GM18873 (cell line): ENCODE measurements around the gene RNF212.

Experiments
- ATAC-seq: cut with Tn5 transposase; IDR thresholded peaks from one replicate; pipeline ENCODE4 v1.9.1; 2021; ENCODE audit warnings: mild to moderate bottlenecking, moderate library complexity, moderate number of reproducible peaks; ENCODE audit not compliant: unreplicated experiment, low FRiP score

Gene RNF212

DNA sequence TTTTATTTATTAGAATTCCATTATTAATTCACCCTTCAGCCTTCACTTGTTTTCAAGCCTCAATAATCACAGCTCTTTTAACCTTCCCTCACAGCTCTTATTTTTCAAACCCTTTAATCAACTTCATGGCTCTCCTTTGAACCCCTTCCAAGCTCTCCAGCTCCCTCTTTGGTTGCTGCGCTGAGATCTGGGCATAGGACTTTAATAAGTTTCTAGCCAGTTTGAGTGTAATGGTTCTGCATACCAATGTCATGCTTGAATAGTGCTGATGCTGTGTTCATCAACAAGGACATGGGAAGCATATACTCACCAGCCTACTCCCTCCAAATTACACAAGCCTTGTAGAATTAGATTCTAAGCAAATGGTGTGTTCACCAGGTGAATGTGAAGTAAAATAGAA, 3.5 kb upstream of the RNF212 start:
- ATAC-seq = no peak

DNA sequence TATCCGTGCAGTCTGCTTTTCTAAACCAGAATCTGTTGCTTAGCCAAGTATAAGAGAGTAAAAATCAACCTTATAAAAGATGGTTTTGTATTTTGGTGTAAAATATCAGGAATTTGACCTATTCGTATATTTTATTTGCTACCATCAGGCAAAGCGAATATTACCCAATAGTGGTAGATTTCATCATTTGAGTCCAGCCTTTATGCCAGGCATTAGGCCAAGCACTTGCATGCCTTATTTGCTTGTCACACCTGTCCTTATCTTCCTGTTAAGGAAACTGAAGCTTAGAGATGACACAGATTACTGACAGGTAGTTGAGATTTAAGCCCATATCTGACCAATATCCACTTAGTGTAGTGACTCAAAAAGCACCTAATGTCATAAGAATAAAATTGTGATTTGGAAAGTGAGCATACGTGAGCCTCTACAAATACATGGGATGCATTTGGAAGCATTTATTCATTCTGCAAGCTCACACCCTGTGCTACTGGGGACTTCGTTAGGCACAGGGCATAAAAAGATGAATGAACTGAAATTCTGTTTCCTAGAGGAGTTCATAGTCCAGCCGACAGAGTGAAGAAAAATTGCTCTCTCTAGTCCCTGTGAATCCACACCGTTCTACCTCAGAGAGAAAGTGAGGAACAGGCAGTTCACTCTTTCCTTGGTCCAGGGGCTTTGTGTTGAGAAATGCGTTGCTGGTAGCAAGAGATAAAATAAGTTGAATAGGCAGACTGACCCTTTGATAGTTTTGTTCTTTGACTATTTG, 2.3 kb upstream of the RNF212 start:
- ATAC-seq = no peak

DNA sequence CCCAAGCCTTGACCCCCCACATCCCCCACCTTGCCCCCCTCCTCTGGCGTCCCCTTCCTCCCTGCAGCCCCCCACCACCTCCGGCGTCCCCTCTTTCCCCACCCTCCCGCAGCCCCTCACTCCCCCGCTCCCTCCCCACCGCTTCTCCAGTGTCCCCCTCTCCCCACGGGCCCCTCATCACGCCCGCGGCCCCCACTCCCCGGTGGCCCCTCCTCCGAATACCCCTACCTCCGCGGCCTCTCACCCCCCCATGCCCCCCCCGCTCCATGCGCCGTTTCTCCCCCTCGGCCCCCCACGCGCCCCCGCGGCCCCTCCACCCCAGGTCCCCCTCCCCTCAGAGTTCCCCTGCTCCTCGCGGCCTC, 562 bp downstream of the RNF212 start:
- ATAC-seq = no peak

DNA sequence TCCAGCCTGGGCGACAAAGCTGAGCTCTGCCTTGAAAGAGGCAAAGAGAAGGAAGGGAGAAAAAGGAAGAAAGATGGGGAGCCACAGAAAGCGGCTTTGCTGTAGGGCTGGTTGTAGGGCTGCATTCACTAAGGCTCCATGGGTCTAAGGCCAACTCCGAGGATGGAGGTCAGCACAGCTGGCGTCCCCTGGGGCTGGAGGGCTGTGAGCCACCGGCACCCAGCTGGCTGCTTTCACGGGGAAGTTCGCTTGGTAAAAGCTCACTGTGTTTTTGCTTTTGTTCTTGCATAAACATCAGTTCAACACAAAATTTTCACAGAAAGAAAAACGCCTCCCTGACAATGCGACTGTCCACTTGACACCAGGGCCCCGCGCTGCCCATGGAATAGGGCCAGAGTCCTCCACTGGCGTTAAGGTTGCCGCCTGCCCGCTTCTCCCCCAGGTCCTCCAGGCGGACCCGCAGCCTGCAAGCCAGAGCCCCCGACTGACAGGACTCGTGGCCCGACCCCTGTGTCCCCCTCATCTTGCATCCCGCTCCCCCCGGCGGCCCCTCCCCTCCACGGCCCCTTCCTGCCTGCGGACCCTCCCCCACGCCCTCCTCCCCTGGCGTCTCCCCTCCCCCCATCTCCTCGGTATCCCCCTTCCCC, 1.1 kb downstream of the RNF212 start:
- no peak for ATAC-seq

DNA sequence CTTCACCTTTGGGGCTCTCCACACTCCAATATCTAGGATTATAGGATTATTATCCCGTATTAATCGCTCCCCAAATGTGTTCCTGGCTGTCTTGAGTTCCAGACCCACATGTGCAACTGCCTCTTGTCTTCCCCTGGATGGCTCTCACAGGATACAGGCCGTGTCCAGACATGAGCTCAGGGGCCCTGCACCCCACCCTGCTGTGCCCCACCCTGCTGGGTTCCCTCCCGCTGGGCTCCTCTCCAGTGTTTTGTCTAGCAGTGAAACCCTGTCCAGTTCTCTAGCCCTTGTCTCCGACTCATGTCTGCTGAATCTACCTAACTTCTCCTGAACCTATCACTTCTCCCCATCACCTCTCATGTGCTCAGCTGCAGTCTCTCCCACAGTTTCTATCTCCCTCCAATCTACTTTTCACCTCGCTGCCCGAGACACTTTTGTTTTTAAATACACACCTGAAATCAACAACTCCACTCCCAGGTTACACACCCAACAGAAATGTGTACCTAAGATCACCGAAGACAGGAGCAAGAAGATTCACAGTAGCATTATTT, 2.0 kb downstream of the RNF212 start:
- no peak for ATAC-seq

DNA sequence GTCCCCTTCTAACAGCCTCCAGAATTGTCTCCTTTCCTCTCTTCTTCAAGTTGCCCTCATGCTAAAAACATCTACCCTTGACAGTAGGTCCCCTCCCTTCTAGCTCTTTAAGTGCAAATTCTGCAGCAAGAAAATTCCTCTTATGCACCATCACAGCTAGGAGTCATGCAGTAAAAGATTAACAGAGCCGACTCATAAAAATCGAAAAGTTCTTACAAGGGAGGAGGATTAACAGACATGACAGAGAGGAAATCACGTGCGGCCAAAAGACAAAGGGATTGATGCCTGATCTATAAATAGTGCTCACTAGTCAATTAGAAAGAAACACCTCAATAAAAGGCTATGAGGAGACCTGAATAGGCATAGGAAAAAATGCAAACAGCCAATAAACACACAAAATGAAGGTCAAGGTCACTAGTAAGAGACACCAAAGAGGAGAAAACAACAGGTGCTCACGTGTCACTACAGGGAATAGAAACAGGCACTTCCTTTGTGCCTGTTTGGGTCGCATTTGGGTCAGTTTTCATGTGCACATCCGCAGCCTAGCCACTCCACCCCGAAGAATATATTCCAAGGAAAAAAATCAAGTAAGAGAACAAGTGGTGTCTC, 3.4 kb downstream of the RNF212 start:
- no peak for ATAC-seq

DNA sequence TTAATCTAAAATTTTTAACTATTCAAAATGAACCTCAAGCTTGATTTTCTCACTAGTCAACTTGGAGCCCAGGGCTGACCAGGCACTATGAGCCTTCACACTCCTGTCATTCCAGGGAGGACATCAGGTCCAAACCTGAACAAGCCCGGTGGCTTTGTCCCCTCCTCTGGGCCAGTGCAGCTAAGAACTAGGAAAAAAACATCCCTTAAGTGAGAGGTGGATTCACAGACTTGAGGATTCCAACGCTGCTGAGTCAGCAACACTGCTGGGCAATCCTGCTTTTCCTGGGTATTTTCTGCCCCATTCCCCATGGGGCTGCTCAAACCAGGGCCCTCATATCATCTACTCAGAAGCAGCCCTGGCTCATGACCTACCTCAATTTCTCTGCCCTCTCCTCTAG, 4.0 kb downstream of the RNF212 start:
- no peak for ATAC-seq

DNA sequence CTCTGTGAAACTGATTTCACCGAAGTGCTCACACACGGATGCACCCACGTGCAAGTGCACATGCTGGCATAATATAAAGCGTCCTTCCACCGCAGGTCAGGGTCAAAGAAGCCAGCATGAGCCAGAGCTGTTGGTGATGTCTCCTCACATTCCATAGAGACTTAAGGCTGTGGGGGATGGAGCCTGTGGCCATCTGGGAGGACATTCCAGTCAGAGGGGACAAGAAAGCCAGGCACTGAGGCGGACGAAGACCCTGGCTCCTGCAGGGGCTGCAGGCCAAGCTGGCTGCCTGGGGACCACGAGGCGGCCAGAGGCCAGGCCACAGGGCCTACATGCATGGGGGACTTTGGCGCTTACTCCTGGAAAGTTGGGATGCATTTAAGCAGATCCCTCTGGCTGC, 7.7 kb downstream of the RNF212 start:
- ATAC-seq = no peak

DNA sequence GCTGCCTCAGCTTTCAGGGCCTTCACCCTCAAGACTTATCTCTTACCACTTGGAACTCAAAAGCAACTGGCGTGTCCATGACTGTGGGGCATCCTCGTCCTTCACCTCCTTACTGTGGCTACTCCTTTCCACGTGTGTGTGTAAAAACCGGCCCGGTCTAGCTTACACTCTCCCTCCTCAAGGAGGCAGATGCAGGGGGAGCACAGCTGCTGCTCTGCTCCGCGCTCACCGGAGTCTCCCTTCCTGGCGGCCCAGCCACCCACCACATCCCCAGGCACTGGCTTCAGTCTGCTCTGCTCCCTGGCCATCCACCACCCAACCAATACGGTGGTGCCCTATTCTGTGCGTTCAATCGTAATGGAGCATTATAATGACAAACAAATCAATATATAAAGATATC, 8.3 kb downstream of the RNF212 start:
- no peak for ATAC-seq

DNA sequence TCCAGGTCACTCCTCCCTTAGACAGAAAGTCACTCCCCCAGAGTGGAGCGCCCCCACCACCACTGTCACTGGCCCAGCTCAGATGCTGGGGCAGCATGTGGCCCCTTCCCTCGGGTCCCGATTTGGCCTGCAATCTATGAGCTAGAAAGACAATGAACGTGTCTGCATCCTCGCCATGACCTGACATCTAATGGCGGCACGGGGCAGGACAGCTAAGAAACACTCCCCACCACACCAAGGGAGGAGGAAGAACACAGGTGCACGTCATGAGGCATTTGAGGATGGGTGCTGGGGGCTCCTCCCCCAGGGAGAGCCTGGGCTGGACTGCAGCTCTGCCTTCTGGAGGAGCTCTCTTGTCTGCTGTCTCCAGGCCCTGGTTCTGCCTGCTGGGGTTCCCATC, 8.7 kb downstream of the RNF212 start:
- no peak for ATAC-seq

DNA sequence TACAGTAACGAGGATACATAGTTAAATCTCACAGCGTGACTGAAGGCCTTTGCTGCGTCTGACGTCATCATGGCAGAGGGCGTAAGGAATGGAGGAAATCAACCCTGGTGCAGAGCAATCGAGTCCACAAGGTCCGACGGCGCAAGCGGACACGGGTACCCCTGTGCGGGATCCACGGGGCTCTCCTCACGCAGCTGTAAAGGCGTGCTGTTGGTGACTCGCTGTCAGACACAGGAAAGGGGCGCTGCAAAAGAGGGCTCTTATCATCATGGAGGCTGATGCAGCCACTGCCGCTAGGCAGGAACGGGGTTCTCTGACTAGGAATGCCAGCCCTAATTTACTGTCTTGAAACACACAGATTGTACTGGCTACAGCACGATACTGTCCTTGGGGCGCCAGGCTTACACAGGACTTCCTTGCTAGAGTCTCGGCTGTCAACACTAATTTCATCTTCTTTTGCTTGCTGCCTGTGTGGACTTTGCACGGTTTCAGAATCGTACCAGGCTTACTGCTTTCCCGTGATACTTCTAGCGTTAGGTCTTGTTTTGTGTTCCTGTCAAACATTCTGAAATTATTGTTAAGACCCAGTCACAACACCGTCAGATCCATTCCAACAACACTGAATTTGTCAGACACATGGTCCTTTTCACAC, 13.6 kb downstream of the RNF212 start:
- no peak for ATAC-seq

DNA sequence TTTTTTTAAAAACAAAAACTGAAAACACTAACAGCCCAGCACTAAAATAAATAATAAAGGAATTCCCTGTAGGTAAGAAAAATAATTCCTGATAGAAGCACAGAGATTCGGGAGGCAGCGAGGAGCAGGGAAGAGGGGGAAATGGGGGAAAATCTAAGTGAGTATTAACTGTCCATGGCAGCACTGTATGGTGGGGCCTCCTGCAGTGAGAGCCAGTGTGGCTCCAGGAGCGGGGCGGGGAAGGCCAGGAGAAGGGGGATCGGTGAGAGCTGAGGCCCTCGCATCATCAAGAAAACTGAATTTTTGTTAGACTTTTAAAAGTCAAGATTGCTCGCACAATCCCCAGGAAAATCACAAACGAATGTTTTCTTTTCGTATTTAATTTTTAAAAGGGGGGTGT, 14.1 kb downstream of the RNF212 start:
- no peak for ATAC-seq

DNA sequence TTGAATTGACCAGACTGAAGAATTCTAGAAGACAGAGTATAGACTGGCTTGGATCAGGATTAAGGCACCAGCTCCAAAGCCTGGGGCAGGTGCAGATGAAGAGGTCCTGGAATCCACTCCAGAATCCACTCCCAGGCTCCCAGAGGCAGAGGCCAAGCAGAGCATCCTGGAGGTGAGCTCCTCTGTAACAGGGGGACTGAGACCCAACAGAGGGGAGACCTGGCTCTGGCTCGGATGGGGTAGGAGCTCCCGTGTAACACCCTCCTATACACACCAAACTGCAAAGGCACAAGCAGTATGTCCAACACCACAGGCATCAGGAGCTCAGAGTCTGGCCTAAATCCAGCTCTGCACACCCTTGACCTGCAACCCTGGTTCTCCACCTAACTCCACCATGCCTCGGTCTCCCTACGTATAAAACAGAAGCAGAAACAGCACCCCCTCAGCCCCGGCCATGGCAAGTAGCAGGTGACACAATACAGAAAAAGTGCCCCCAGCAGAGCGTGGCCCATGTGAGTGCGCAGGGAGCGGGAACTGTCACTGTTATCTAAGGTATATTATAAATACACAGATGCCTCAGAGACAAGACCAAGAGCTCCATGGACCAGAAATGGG, 14.9 kb downstream of the RNF212 start:
- no peak for ATAC-seq

DNA sequence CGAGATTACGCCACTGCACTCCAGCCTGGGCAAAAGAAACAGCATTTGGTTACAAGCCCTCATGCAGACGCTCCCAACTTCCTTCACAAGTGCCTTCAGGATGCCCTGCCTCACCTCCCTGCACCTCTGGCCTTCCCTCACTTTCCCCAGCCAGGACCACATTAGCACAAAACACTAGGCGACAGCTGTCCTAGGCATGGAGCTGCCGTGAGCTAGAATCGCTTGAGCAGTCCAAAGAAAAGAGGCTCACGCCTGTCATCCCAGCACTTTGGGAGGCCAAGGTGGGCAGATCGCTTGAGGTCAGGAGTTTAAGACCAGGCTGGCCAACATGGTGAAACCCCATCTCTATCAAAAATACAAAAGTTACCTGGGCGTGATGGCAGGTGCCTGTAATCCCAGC, 15.8 kb downstream of the RNF212 start:
- ATAC-seq = no peak

DNA sequence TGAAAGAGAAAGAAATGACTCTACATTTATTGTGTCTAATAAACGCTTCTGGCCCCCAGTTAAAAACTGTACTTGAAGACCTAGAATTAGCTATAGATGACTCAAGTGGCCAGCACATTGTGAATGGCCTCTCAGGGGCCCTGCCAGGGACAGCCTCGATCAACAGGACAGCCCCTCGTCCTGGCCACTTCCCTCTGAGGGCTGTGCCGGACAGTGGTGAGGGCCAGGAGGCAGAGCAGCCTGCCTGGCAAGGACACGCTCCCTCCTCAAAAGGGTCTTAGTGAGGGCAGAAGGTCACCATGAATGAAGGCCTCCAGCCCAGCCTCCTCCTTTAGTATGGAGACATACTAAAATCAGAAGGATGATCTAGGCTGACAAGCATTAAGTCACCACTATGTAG, 16.5 kb downstream of the RNF212 start:
- no peak for ATAC-seq

DNA sequence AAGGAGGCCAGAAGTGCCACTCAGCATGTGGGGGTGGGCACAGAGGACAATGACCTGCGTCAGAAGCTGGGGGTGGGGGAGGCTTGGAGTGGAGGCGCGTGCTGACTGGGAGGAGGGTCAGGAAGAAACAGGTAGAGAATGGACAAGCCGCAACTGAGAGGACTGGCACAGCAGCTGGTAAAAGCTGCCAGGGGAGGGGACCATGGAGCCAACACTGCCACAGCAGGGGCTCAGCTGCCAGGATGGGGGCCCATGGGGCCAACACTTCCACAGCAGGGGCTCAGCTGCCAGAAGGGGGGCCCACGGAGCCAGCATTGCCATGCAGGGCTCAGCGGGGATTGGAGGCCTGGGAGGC, 19.1 kb downstream of the RNF212 start:
- ATAC-seq = no peak

DNA sequence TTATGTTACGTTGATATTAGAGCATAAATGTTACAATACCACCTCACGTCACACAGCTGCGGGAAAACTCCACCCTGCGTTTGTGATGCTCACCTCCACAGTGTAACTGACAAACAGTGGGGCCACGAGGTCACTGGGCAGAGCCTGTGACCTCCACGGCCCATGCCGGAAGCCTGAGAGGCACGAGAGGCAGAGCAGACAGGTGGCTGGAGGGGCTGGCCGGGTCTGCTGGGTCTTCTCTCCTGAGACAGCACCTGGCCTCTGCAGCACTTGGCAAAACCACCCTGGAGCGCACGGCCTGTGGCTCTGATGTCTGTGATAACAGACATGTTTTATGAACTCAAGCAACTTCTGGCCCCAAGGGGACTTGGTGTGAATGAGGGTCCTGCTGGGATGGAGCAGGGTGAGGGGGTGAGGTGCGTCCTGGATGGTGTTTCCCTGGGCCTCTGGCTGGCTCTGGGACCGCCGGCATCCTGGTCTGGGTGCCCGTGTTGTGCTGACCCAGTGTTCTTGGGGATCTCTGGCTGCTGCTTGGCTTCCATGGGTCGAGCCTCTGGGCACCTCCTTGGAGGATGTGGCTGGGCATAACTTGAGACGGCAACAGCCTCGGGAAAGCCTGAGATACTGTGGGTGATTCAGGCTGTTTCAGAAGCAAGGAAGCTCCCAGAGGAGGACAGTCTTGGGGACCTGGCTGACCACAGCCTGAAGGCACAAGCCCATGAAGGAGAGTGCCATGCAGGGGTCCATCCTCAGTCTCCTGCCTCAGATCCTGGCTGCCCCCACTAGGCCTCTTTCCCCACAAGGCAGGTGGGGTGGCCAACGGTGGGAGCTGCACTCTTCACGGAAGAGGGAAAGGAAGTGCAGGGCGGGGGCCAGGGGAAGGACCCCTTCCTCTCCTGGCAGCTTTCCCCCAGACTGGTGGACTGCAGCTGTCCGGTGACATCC, 19.7 kb downstream of the RNF212 start:
- ATAC-seq = no peak

DNA sequence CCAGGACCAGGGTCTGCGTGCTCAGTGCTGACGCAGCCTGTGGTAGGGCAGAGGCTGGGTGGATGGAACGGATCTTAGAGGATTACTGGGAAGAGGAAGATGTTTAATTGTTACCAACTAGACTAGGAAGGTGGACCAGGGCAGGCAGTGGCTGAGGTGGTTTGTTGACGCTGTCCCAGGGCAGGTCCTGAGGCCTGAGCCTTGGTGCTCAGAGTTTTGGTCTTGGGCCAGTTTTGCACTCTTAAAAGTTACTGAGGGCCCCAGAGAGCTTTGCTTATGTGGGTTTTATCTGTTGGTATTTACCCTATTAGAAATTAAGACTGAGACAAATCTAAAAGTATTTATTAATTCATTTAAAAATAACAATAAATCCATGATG, 20.4 kb downstream of the RNF212 start:
- no peak for ATAC-seq

DNA sequence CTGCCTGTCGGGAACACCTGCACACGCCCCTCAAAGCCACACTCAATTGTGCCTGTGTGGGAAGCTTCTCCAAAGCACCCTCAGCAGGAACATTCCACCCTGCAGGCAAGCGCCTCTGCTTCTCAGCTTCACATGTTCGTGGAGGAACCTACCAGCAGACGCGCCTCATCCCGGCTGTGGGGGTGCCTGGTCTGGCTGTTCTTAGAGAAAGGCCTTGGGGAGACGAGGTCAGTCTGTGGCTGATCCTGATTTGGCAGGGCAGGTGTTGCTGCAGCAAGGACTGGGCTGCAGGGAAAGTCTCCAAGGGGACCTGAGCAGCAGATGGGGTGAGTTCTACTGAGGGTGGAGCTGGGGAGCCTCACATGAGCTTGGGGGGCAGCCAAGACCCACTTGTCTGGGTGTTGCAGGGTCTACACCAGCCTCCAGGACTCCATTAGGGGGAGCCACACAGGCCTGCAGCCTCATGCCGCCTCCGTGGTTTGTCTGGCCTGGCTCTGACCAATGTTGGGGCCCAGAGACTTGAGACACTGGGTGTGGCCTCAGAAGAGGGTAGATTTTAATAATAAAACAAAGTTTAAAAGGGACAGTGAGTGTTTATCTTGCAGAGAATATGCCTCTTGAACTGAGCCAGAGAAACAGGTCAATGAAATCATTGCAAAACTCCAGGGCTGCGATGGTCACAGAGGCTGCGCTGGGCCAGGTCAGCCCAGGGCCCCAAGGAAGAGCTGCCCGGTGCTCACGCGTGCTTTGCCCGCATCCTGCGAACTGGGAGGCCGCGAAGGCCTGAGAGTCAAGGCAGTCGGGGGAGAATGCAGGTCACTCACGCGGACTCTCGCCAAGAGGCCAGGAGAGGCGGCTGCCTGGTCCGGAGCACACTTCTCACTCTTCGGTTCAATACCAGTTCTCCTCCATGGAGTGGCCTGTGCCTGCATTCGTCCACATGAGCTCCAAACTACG, 21.1 kb downstream of the RNF212 start:
- no peak for ATAC-seq
